ENCODE data around the gene CLIC4.
"Not testable (repeated sequence)": the region's sequence is repeated elsewhere in the genome, so short reads cannot be mapped to it uniquely, and the experiment has no call there.

Gene CLIC4

DNA sequence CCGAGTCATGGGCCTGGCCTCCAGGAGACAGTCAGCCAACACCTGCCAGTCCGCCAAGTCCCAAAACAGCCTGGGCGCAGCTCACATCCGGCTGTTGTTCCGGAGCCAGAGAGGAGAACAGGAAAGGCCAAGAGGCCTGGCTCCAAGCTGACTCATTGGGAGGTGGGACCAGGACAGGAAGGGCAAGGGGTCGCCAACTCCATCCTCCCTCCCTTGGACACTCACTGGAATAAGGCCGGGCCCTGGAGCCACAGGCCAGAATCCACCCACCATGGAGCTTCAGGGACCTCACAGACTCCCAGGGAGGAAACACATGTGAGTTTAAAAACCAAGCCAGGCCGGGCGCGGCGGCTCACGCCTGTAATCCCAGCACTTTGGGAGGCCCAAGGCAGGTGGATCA lies 25.1 kb upstream of the CLIC4 start:
- no peak for FAIRE-seq

DNA sequence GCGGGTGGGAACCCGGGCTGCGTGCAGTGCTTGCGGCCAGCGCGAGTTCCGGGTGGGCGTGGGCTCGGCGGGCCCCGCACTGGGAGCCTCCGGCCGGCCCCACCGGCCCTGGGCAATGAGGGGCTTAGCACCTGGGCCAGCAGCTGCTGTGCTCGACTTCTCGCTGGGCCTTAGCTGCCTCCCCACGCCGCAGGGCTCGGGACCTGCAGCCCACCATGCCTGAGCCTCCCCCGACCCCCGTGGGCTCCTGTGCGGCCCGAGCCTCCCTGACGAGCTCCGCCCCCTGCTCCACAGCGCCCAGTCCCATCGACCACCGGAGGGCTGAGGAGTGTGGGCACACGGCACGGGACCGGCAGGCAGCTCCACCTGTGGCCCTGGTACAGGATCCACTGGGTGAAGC lies 23.7 kb upstream of the CLIC4 start:
- no peak for FAIRE-seq

DNA sequence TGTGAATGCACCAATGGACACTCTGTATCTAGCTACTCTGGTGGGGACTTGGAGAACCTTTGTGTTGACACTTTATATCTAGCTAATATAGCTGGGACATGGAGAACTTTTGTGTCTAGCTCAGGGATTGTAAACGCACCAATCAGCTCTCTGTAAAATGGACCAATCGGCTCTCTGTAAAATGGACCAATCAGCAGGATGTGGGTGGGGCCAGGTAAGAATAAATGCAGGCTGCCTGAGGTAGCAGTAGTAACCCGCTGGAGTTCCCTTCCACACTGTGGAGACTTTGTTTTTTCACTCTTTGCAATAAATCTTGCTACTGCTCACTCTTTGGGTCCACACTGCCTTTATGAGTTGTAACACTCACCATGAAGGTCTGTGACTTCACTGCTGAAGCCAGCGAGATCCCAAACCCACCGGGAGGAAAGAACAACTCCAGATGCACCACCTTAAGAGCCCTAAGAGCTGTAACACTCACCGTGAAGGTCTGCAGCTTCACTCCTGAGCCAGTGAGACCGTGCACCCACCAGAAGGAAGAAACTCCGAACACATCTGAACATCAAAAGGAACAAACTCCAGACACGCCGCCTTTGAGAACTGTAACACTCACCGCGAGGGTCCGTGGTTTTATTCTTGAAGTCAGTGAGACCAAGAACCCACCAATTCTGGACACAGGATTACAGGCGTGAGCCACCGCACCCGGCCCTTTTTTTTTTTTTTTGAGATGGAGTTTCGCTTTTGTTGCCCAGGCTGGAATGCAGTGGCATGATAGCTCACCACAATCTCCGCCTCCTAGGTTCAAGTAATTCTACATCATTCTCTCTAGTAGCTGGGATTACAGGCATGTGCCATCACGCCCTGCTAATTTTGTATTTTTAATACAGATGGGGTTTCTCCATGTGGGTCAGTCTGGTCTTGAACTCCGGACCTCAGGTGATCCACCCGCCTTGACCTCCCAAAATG lies 22.9 kb upstream of the CLIC4 start:
- not testable (repeated sequence) for FAIRE-seq

DNA sequence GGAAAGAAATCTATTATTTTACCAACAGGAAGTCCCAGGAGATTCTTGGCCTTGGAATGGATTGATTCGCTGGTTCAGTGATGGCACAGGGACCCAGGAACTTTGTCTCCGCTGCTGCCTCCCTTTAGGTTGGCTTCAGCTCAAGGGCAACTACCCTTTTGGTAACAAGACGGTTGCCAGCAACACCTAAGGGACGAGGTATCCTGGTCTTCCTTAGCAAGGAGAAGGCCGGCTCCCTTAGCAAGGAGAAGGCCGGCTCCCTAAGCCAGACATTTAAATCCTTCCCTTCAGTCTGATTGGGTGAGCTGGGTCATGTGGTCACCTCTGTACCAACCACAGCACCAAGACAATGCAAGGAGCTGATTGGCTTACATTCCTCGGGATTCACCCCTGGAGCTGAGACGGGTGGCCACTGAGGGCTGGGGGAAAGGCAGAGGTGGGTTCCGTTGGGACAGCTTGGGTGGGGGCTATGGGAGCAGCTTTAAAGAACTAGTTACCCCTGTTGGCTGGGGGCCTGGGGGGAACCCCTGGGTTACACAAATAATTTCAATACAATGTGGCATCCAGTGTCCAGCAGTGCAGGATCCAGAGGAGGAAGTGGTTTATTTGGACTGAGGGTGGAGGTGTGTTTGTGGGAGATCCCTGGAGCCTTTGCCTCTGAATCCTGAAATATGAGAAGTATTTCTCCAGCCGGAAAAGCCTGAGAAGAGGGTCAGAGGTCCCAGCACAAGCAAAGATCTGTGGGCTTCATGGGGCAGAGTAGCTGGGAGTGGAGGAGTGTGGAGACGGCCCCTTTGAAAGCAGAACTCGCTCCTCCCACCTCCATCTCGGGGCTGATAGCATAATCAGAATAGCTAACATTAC lies 20.7 kb upstream of the CLIC4 start:
- no peak for FAIRE-seq

DNA sequence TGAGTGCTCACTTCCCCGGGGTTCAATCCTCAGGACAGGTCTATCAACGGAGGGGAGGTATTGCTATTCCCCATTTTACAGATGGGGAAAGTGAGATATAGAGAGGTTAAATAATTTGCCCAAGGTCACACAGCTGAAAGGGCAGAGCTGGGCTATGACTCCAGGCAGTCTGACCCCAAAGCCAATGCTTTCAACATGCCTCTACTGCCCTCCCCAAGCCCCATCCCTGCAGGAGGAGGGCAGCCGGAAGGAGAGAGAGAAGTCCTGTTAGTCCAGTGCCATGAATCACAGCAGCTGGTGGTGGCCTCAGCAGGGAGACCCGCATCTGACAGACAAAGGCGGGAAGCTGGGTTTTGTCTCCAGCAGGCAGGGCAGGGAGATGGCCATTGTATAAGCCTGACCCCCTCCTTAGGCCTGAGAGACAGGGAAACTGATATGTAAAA lies 20.0 kb upstream of the CLIC4 start:
- FAIRE-seq, result no peak

DNA sequence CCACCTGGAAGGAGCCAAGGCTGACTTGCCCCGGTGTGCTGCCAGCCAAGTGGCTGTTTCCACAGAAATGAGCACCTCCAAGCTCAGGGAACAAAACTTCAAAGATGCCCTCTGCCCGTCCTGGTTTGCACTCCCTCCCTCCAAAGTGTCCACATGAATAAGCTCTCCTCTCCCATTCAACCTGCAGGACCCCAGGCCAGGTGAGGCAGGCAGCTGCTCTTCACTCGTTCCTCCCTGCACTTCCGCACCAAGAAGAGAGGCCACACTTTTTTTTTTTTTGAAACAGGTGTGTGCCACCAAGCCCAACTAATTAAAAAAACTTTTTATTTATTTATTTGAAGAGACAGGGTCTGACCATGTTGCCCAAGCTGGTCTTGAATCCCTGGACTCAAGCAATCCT lies 18.5 kb upstream of the CLIC4 start:
- no peak for FAIRE-seq

DNA sequence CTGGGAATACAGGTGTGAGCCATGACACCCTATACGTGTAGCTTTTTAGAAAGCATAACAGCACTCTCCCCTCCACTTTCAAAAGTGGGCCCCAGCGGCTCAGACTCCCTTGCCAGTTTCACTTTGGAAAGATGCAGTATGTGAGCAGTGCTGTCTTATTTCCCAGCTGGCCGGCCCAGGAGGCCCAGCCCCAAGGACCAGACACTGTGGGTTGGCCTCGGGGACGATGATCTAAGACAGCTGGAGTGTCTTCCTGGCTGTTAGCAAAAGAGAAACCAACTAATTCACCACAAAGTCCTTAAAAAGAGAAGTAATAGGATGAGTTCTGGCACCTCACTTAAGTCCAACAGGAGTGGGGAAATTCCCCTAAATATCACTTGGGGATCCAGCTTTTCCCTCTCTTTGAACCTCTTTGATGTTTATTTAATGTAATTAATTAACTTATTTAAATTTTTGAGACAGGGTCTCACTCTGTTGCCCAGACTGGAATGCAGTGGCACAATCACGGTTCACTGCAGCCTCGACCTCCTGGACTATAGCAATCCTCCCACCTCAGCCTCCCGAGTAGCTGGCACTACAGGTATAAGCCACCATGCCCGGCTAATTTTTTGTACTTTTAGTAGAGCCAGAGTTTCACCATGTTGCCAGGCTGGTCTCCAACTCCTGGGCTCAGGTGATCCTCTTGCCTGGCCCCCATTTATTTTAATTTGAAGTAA lies 17.6 kb upstream of the CLIC4 start:
- no peak for FAIRE-seq

DNA sequence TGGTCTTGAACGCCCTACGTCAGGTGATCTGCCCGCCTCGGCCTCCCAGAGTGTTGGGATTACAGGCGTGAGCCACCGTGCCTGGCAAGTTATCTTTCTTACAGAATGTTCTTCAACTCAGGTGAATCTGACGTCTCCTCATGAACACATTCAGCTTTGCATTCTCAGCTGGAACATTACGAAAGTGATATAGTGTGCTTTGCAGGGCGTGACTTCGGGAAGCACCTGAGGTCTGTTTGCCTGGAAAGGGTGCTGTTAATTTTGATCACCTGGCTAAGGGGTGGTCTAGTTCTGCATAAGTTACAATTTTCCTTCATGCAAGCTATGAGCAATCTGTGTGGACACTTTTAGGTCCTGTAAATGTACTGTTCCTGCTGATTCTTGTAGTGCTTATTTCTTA lies 16.3 kb upstream of the CLIC4 start:
- no peak for FAIRE-seq

DNA sequence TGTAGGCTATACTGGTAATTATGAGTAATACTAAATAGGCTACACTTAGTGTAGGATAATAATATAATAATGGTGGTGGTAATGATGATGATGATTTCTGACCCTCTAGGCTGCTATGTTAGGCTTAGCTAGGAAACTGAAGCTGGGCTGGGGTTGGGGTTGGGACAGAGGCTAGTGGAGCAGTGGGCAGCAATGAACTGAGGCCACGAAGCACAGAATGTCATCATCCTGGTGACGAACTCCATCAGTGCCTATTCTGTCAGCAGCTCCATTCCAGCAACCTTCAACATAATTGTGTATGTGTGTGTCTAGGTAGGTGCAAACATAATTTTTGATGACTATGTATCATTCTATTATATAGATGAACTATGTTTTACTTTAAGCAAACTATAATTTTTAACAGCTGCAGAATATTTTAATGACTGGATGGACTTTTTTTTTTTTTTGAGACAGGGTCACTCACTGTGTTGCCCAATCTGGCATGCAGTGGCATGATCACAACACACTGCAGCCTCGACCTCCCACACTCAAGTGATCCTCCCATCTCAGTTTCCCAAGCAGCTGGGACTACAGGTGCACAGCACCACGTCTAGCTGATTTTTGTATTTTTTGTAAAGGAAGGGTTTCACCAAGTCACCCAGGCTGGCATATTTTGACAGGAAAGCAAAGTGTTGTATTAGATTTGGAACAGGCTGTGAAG lies 12.9 kb upstream of the CLIC4 start:
- no peak for FAIRE-seq

DNA sequence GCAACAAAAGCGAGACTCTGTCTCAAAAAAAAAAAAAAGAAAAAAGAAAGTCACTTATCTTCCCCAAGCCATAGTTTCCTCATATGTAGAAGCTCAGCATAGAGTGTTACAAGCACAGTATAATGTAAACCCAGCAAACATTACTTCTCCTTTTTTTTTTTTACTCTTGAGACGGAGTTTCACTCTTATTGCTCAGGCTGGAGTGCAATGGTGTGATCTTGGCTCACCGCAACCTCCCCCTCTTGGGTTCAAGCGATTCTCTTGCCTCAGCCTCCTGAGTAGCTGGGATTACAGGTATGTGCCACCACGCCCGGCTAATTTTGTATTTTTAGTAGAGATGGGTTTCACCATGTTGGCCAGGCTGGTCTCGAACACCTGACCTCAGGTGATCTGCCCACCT lies 11.9 kb upstream of the CLIC4 start:
- FAIRE-seq, result not testable (repeated sequence)

DNA sequence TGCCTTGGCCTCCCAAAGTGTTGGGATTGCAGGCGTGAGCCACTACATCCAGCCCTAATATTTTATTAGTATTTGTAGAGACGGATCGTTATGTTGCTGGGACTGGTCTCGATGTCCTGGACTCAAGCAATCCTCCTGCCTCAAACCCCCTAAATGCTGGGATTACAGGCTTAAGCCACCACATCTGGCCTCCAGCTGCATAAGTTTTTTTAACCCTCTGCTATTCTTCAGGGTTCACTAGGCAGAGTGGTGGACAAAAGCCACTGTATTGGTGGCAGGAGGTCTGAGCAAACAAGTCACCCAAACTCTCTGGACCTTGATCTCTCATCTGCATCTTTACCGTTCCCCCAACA lies 10.1 kb upstream of the CLIC4 start:
- no peak for FAIRE-seq

DNA sequence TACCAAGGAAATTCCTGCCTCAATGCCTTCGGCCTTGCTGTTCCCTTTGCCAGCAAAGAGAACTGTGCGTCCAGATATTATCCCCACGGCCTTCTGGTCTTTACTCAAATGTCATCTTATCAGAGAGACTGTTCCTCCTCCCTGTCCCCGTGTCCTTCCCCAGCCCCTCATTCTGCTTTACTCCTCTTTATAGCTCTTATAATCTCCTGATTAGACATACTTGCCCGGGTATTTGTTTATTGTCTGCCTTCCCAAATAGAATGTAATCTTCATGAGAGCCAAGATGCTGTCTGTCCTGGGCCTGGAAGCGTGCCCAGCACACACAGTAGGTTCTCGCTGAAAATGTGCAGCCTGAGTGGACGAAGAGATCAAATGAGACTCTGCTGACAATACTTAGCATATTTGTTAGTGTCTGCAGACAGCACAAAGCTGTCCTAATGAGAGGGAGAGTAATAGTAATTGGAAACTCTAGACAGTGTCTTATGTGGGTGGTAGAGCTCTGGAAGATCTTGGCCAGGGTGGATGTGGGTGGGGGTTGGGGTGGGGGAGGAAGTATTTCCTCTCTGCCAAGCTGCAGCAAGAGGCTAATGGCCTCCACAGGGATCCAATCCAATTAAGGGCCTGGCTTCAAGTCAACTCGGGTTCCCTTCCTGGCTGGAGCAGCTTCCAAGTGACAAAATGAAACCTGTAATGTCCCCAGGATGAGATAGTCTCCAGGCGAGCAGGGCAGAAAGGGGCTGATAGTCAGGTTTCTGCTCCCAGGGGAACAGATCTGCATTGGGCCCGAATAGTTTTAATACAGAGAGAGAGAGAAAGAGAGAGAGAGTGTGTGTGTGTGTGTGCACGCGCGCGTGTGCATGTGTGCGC lies 9.5 kb upstream of the CLIC4 start:
- FAIRE-seq, result no peak

DNA sequence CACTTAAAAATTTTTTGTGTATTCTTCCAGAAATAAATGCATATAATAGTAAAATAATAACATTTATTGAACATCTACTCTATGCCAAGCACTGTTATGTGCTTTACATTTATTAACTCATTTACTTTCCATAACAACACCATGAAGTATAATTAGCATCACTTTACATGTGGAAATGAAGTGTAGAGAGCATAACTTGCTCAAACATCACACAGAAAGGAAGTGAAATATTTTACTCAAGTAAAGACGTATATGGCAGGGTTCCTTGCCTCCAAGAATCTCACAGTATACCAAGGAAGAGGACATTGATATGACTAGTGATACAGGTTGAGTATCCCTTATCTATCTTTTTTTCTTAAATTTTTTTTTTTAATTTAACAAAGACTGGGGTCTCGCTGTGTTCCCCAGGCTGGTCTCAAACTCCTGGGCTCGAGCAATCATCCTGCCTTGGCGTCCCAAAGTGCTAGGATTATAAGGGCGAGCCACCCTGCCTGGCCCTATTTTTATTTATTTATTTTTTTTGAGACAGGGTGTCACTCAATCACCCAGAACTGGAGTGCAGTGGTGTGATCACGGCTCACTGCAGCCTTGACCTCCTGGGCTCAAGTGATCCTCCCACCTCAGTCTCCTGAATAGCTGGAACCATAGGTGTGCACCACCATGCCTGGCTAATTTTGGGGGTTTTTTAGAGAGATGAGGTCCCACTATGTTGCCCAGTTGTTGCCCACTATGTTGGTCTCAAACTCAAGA lies 7.7 kb upstream of the CLIC4 start:
- no peak for FAIRE-seq

DNA sequence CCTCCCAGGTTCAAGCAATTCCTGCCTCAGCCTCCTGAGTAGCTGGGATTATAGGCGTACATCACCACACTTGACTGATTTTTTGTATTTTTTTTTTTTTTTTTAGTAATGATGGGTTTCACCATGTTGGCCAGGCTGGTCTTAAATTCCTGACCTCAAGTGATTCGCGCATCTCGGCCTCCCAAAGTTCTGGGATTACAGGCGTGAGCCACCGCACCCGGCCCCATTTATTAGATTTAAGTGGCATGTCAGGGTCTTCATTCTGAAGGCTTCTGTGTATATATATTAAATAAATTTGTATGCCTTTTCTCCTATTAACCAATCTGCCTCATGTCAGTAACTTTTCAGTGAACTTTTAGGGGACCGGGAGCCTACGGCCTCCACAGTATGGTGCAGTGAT lies 6.0 kb upstream of the CLIC4 start:
- no peak for FAIRE-seq

DNA sequence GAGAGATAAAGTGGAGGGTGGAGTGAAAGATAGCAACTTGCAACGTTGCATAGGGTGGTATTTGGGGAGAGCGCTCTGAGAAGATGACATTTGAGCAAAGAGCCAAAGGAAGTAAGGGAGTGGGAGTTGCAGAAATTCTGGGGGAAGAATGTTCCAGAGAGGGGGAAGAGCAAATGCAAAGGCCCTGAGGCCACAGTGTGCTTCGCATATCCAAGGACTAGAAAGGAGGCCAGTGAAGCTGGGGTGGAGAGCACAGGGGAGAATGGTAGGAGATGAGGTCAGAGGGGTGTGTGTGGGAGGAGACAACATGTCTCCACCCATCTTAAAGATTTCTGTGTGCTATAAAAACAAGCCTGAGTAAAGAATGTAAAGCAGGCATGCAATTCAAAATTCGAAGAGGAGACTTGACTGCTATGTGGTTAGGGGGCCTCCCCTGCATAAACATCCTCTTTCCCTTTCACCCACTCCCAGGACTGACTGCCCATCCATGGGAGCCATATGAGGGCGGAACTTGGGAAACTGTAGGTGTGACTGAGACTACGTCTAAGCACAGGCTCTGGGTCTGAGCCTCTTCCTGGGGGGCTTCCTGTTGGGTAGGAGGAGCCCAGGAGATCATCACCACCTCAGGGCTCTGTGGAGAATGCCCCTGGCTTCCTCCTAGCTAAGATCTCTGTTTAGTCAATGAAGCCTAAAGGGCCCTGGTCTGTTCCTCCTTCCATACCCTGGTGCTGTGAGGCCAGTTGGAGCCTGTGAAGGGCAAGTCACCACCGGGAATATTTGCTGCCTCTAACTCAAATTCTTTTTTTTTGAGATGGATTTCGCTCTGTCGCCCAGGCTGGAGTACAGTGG lies 2.9 kb upstream of the CLIC4 start:
- no peak for FAIRE-seq

DNA sequence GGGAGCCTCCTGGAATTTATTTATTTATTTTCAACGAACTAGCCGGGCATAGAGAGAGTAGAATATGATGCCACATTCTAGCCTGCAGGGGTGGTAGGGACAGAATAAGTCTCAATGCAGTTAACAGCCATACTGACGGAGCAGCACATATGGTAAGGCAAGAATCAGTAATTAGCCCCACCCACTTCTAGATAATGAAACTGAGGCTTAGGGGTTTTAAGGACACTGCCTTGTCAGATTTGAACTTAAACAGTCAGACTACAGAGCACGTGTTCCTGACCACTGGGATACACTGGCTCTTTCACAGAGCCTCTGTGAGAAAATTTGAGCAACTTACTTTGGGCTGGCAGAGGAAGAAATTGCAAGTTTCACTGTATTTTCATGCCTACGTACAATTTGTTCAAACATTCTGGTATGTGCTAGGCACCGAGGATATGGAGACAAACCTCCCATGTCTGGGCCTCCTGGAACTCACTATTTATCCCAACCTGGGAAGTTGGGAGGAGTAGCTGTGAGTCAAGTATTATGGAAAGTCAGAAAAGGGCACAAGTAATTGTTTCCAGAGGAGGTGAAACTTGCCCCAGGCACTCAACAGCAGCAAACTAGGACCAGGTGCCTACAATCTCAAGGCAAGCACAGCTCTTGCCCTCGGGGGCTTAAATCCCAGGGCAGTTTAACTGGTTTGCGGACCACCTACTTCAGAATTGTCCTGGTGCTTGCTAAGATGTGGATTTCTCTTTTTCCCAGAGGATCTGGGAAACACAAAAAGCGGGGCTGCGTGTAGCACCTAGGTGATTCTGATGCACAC lies 1.6 kb upstream of the CLIC4 start:
- no peak for FAIRE-seq

DNA sequence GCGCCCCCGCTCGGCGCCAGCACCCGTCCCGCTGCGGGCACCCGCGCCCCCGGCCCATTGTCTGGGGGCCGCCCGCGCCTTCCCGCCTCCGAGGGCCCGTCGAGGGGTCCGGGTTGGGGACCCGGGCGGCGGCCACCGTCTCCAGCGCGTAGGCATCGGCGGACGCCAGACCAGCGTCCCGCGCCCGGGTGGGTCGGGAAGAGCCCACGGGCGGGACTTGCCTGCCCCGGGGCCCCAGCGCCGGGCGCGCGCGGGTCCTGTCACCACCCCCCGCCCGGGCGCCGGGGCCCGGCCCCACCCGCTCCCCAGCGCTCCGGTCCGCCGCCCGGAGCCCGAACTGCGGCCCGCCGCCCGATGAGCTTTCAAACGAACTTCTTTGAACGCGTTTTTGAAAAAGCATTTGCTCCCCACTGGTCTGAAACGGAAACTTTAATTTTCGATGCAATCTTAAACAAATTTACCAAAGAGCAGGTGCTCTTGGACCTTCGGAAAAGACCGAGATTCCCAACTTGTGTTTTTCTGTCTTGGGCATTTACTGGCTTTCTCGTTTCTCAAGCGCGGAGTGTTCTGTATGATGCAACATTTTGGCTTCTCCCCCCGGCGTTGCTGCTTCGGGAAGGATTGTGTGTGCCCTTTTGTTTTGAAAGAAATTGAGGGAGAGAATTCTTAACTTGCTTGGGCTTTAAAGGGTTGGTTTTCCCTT lies 615 bp downstream of the CLIC4 start:
- FAIRE-seq, result no peak

All from islet of Langerhans (tissue), 1 donor.